T-helper 1 cell treated with Interleukin-12 subunit alpha and Interleukin-12 subunit beta and Interleukin-4 antibody, amounts not matched to agents 30 ng/mL and 1 ng/mL, for 36 hours (primary cell): ENCODE measurements around the gene MICAL3. TPM values are rescaled to one million over a fixed set of nuclear protein-coding genes. Genes with fewer than 3 reads are reported as not detected.

Experiments used
- intact Hi-C: fragments of 100-400 bp; cut with micrococcal nuclease; formaldehyde crosslinking; loops from one replicate; pipeline ENCODE4 v1.15.1; 2024
- total RNA-seq: library from RNA; stranded (reverse); gene quantifications from 2 replicates; pipeline ENCODE4 v1.2.3, GENCODE V29; 2022

MICAL3 gene
- total RNA-seq, 1 donor from 2014 or later = 45.0 TPM

GRCh38 chr22:17828502-17829080, 195.8 kb downstream of the MICAL3 start:
- intact Hi-C loops = no loop called here

- intact Hi-C loops = no loop called here
These were observed 196.9 kb downstream of the MICAL3 start for GRCh38 chr22:17827466-17827865.

GRCh38 chr22:17825876-17826550, 198.3 kb downstream of the MICAL3 start:
- intact Hi-C loops = no loop called here

GRCh38 chr22:17824457-17824856, 199.9 kb downstream of the MICAL3 start:
- intact Hi-C loops = no loop called here

GRCh38 chr22:17823964-17824363, 200.4 kb downstream of the MICAL3 start:
- intact Hi-C loops = no loop called here

- intact Hi-C loops = no loop called here
These were observed 201.1 kb downstream of the MICAL3 start for GRCh38 chr22:17823226-17823625.

GRCh38 chr22:17822087-17822486, 202.3 kb downstream of the MICAL3 start:
- intact Hi-C loops = no loop called here

- intact Hi-C loops = no loop called here
These were observed 203.4 kb downstream of the MICAL3 start for GRCh38 chr22:17820879-17821439.

GRCh38 chr22:17818649-17819048, 205.7 kb downstream of the MICAL3 start:
- intact Hi-C loops = no loop called here

GRCh38 chr22:17818180-17818579, 206.2 kb downstream of the MICAL3 start:
- intact Hi-C loops = no loop called here

GRCh38 chr22:17817511-17818065, 206.8 kb downstream of the MICAL3 start:
- intact Hi-C loops = no loop called here

- intact Hi-C loops = no loop called here
These were observed 207.3 kb downstream of the MICAL3 start for GRCh38 chr22:17817079-17817478.

- intact Hi-C loops = no loop called here
These were observed 207.7 kb downstream of the MICAL3 start for GRCh38 chr22:17816649-17817048.

GRCh38 chr22:17815703-17816254, 208.6 kb downstream of the MICAL3 start:
- intact Hi-C loops = no loop called here

- intact Hi-C loops = no loop called here
These were observed 209.5 kb downstream of the MICAL3 start for GRCh38 chr22:17814830-17815229.

- intact Hi-C loops = no loop called here
These were observed 210.3 kb downstream of the MICAL3 start for GRCh38 chr22:17814084-17814483.

GRCh38 chr22:17811119-17811518, 213.2 kb downstream of the MICAL3 start:
- intact Hi-C loops = no loop called here

GRCh38 chr22:17810570-17811116, 213.7 kb downstream of the MICAL3 start:
- intact Hi-C loops = no loop called here

- intact Hi-C loops = no loop called here
These were observed 215.5 kb downstream of the MICAL3 start for GRCh38 chr22:17808693-17809403.

GRCh38 chr22:17807578-17808410, 216.6 kb downstream of the MICAL3 start:
- intact Hi-C loops = no loop called here
